GM10266 (cell line): ENCODE measurements around the gene APPBP2.

Source experiments
- DNase-seq: peaks from one replicate; pipeline ENCODE4 v3.0.0; 2012; ENCODE audit errors: extremely low spot score
- TF ChIP-seq, protein P1 (sequence below): IDR thresholded peaks from 2 replicates; pipeline ENCODE4 v1.5.1; 2012; ENCODE audit warnings: mild to moderate bottlenecking, low read depth; ENCODE audit not compliant: control insufficient read depth, insufficient read depth; ENCODE audit errors: missing control alignments

APPBP2 gene

DNA sequence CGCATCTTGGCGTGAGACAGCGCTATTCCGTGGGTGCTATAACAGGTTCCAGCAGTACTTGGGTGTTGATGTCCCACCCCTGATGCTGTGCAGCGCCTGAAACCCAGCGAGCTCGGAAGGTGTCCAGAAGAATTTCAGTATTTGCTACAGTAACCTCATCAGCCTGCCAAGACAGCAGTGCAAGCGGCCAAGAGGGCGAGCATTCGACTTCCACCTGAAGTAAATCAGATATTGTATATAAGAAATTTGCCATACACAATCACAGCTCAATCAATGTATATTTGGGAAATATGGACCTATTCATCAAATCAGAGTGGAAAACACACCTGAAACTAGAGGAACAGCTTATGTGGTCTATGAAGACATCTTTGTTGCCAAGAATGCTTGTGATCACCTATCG lies 13.0 kb downstream of the APPBP2 start:
- TF ChIP-seq, protein P1, sequence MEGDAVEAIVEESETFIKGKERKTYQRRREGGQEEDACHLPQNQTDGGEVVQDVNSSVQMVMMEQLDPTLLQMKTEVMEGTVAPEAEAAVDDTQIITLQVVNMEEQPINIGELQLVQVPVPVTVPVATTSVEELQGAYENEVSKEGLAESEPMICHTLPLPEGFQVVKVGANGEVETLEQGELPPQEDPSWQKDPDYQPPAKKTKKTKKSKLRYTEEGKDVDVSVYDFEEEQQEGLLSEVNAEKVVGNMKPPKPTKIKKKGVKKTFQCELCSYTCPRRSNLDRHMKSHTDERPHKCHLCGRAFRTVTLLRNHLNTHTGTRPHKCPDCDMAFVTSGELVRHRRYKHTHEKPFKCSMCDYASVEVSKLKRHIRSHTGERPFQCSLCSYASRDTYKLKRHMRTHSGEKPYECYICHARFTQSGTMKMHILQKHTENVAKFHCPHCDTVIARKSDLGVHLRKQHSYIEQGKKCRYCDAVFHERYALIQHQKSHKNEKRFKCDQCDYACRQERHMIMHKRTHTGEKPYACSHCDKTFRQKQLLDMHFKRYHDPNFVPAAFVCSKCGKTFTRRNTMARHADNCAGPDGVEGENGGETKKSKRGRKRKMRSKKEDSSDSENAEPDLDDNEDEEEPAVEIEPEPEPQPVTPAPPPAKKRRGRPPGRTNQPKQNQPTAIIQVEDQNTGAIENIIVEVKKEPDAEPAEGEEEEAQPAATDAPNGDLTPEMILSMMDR, result no peak
- no peak for DNase-seq

DNA sequence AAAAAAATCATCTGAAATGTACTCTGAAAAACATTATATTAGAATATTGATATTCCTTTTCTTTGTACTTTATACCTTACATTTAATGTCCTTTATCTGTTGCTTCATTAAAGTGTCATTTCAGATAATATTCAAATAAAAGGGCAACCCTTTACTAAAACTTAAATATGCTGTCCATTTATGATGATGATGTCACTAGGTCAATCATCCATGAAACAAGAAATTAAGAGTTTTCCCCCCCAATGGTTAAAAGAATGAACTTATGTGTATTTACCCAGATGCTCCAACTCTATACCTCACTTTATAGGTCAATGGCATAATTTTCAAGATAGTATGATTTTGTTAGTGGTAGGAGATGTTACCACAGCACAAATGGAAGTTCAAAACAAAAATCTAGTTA lies 15.3 kb downstream of the APPBP2 start:
- TF ChIP-seq, protein P1, result no peak
- DNase-seq, result no peak

DNA sequence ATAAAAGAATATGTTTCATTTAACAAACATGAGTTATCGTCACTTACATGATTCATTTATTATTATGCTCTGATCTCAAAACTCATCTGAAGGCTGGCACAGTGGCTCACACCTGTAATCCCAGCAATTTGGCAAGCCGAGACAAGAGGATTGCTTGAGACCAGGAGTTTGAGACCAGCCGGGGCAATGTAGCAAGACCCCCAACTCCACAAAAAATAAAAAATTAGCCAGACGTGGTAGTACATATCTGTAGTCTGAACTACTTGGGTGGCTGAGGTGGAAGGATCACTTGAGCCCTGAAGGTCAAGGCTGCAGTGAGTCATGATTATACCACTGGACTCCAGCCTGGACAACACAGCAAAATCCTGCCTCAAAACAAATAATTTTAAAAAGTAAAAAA lies 16.0 kb downstream of the APPBP2 start:
- no peak for DNase-seq
- TF ChIP-seq, protein P1, result no peak

DNA sequence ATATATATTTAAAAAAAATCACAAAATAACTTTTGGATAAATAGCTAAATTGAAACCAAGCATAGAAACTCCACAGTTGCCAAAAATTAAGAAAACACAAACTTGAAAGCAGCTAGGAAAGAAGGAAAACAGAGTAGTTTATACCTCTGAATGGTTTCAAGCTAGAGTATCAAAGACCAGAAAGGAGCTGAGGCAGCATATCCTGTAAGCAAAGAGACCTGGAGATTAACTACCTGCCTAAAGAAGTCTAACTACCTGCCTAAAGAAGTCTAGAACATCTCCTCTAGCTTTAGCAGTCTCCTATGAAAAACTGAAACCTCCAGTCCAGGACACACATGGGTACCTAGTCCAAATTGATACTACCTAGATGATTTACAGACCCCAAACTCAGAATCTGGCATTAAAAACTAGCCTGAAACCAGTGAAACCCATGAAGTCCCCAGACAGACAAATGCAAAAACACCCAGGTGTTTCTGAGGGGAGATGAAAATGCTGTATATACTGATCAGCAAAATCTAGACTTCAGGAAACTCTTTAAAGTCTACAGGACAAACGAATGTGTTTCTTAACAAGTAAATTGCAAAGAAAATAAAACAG lies 17.6 kb downstream of the APPBP2 start:
- TF ChIP-seq, protein P1, result no peak
- DNase-seq, result no peak

DNA sequence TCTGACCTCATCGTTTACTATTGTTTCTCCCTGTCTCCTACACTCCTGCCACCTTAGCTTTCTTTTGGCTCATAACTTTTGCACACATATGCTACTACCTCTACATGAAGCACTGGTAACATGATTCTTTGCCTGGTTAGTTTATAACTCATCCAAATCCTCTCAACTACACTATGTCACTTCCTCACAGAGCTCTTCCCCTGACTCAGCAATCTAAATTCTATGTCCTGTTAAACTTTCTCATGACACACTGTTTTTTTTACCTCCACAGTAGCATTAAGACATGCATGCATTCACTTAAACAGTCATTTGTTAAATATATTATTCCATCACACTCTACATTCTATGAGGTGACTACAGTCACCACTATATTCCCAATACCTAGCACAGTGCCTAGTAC lies 19.7 kb downstream of the APPBP2 start:
- DNase-seq, result no peak

DNA sequence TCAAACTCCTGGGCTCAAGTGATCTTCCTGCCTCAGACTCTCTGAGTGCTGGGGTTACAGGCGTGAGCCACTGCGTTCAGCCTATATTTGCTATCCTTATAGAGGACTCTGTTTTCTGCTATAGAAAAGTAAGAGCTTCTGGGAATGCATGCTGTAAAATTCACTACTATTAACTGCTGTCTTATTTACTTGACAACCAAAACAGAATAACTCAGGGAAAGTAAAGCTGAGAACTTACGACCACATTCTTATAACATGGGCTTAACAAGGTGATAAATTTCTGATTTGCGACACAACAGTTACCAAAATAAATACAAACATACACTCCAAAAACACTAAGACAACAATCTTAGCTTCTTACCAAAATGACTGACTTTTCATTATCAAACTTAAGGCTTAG lies 23.9 kb downstream of the APPBP2 start:
- TF ChIP-seq, protein P1, result no peak
- no peak for DNase-seq

More for the DNA sequence above, 19.7 kb downstream of the APPBP2 start:
- TF ChIP-seq, protein P1, result no peak

DNA sequence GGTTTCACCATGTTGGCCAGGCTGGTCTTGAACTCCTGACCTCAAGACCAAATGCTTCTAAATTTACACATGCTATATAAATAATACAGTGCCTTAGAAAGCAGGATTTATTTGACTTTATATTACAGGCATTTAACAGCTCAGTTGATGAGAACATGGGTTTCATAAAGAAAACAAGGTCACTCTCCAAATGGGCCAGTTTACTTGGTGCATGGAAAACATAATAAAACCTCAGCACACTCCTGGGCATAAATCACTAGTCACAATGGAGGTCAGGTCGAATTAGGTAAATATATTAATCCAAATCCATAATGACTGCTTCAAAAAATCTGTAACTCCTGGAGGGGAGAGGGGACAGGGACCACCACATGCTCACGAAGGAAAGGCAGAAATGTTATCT lies 24.5 kb downstream of the APPBP2 start:
- TF ChIP-seq, protein P1, result no peak
- no peak for DNase-seq
